Endothelial cell of umbilical vein (primary cell): ENCODE measurements around the gene LONP1.

ENCODE experiments used
- CTCF ChIP-seq, 2 donors: IDR thresholded peaks; 1 replicate in 1 of 2; 2 replicates in 1 of 2; pipeline ENCODE4 v1.5.1; 2011; ENCODE audit warnings: low read length in 2 of 2, mild to moderate bottlenecking in 2 of 2, moderate library complexity in 2 of 2, control low read depth in 1 of 2, inconsistent platforms in 1 of 2, low read depth in 1 of 2; ENCODE audit not compliant: insufficient read depth in 1 of 2; ENCODE audit errors: extremely low read depth in 1 of 2
- GATA2 ChIP-seq: IDR thresholded peaks from 2 replicates; pipeline ENCODE4 v1.7.0; 2011; ENCODE audit warnings: low read depth, mild to moderate bottlenecking, moderate library complexity, mixed read lengths, low read length; ENCODE audit not compliant: insufficient read length, insufficient read depth

GRCh38 chr19:5706876-5707573 lies 12.9 kb downstream of the LONP1 start:
- no peak for TF ChIP-seq CTCF (IDR thresholded peaks at IDR 0.05; ENCODE audit: extremely low read depth in 1 of 2, insufficient read depth in 1 of 2, low read depth in 1 of 2, low read length in 2 of 2)
- no peak for TF ChIP-seq GATA2
